Liver (tissue), 3 donors: ENCODE data around the gene C10orf143.

Experiments
- ATF3 ChIP-seq: IDR thresholded peaks from 2 replicates; pipeline ENCODE4 v1.6.1; 2016; ENCODE audit warnings: antibody characterized with exemption
- CTCF ChIP-seq: fragments of 150-350 bp; IDR thresholded peaks from 2 replicates; pipeline ENCODE4 v1.5.1; 2017; ENCODE audit warnings: improper control_type of control experiment, low read depth, low read length; ENCODE audit not compliant: missing input control
- EGR1 ChIP-seq, 2 donors: IDR thresholded peaks; 2 replicates each; pipeline ENCODE4 v1.6.1; 2016 to 2018; ENCODE audit warnings: antibody characterized with exemption in 2 of 2, low read depth in 2 of 2
- FOXA1 ChIP-seq: IDR thresholded peaks from 2 replicates; pipeline ENCODE4 v1.6.1; 2016; ENCODE audit warnings: antibody characterized with exemption
- GABPA ChIP-seq, 2 donors: IDR thresholded peaks in 1 of 2; conservative IDR thresholded peaks in 1 of 2; 2 replicates each; pipeline ENCODE4 v1.6.1; 2016; ENCODE audit warnings: antibody characterized with exemption in 2 of 2, mild to moderate bottlenecking in 1 of 2, moderate library complexity in 1 of 2
- JUND ChIP-seq, 2 donors: IDR thresholded peaks; 2 replicates each; pipeline ENCODE4 v1.6.1; 2016; ENCODE audit warnings: antibody characterized with exemption in 2 of 2
- MAX ChIP-seq: IDR thresholded peaks from 2 replicates; pipeline ENCODE4 v1.6.1; 2016; ENCODE audit warnings: antibody characterized with exemption
- RAD21 ChIP-seq, 2 donors: IDR thresholded peaks; 2 replicates each; pipeline ENCODE4 v1.6.1; 2016; ENCODE audit warnings: antibody characterized with exemption in 2 of 2, mild to moderate bottlenecking in 2 of 2
- REST ChIP-seq: IDR thresholded peaks from 2 replicates; pipeline ENCODE4 v1.6.1; 2016; ENCODE audit warnings: antibody characterized with exemption, mild to moderate bottlenecking
- RXRA ChIP-seq, 2 donors: IDR thresholded peaks; 2 replicates each; pipeline ENCODE4 v1.6.1; 2017 to 2018; ENCODE audit warnings: antibody characterized with exemption in 2 of 2, mild to moderate bottlenecking in 1 of 2
- SP1 ChIP-seq: IDR thresholded peaks from 2 replicates; pipeline ENCODE4 v1.6.1; 2018; ENCODE audit warnings: antibody characterized with exemption, mild to moderate bottlenecking
- YY1 ChIP-seq: IDR thresholded peaks from 2 replicates; pipeline ENCODE4 v1.6.1; 2016; ENCODE audit warnings: antibody characterized with exemption, mild to moderate bottlenecking
- ZBTB33 ChIP-seq: IDR thresholded peaks from 2 replicates; pipeline ENCODE4 v1.6.1; 2016; ENCODE audit warnings: antibody characterized with exemption
- donor health status: healthy.
- donor health status: healthy.

- TF ChIP-seq CTCF (no peak), ZBTB33 (no peak), MAX (no peak), REST (no peak), YY1 (no peak), GABPA (IDR thresholded peaks at IDR 0.05 in 1 of 2, conservative IDR thresholded peaks at IDR 0.05 in 1 of 2) (no peak), FOXA1 (no peak), RAD21 (IDR thresholded peaks at IDR 0.05) (no peak), ATF3 (no peak), SP1 (no peak), JUND (IDR thresholded peaks at IDR 0.05) (no peak), EGR1 (IDR thresholded peaks at IDR 0.05; ENCODE audit: low read depth in 2 of 2) (no peak), RXRA (IDR thresholded peaks at IDR 0.05) (no peak)
Measured at GRCh38 chr10:130014263-130015074, 96.2 kb downstream of the C10orf143 start.
